HG02885 (cell line): ENCODE data around the gene CFAP65.

Experiments
- ATAC-seq: cut with Tn5 transposase; IDR thresholded peaks from one replicate; pipeline ENCODE4 v1.9.1; 2021; ENCODE audit warnings: mild to moderate bottlenecking; ENCODE audit not compliant: unreplicated experiment, poor library complexity

CFAP65 gene

GRCh38 chr2:219018726-219019125 is 22.6 kb downstream of the CFAP65 start:
- ATAC-seq: no peak

DNA sequence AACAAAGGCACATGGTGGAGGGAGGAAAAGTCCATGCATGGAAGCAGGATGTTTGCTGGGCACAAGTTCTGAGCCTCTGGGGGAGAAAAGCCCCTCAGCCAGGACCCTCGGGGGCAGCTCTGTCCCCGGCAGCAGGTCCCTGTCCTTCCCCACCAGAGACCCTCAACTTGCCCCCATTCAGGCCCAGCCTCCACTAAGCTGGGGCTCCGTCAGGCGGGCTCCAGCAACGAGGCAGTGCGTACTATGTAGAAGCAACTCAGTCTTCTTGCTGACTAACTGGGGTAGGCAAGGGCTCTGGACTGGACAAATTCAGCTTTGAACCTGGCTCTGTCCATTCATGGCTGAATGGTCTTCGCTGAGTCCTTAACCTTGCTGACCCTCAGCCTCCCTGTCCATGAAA is 23.0 kb downstream of the CFAP65 start:
- no peak for ATAC-seq

DNA sequence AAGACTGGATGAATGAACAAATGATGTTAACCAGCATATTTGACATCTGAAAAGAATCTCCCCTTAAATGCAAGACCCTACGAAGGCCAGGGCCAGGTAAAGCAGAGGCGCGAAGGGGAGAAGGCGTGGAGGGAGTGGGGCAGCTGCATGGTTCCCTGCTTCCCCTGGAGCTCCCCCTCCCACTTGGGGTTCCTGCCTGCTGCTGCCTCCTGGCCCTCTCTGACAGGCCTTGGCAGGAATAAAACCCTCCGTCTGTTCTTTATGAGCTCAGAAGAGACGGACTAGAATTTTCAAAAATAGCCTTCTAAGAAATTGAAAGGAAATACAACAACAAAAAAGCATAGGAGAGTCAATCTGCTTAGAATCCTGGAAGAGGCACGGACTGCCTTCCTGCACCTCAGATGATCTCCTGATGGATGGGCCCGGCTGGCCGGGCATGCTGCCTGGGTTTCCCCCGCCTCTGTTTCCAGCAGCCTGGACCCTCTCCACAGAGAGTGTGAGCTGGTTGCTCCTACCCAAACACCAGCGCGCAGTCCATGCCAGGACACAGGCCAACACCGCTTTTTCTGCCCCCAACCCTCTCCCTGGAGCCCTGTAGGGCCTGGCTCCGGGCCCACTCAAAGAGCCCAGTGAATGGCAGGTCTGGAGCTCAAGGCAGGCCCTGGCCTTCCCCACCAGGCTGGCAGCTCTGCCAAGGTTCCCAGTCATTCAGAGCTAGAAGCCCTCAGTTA is 23.9 kb downstream of the CFAP65 start:
- no peak for ATAC-seq

DNA sequence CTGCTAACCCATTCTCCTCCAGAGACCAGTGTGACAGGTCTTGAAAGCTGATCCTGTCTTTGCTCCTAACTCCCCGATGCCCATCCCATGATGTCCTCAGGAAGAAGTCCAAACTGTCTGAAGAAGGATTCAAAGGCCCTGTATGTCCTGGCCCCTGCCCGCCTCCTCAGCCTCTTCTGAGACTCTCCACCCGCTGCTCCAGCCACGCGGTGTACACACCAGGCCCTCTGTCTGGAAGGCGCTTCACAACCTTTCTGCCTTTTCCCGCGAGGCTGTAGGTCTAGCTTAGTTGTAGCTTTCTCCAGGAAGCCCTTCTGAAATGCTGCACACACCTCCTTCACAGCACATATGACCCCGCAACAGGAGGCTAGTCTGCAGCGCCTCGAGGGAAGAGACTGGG is 24.6 kb downstream of the CFAP65 start:
- ATAC-seq: no peak

DNA sequence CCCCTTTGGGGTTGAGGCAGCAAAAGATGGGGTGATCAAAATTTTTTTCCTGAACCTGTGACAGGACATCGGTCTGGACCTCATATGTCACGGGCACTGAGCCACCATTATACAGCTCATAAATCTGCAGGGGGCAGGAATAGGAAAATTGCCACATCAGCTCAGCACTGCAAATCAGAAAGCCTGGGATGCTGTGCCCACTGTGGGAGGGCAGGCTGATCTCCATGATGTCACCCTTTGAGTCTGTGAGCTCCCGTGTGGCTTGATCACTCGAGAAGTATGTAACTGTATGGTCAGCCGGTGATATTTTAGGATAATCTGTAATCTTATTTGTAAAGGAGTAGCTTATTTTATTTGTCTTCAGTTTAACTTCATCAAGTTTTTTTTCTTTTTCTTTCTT is 30.4 kb downstream of the CFAP65 start:
- ATAC-seq: no peak

DNA sequence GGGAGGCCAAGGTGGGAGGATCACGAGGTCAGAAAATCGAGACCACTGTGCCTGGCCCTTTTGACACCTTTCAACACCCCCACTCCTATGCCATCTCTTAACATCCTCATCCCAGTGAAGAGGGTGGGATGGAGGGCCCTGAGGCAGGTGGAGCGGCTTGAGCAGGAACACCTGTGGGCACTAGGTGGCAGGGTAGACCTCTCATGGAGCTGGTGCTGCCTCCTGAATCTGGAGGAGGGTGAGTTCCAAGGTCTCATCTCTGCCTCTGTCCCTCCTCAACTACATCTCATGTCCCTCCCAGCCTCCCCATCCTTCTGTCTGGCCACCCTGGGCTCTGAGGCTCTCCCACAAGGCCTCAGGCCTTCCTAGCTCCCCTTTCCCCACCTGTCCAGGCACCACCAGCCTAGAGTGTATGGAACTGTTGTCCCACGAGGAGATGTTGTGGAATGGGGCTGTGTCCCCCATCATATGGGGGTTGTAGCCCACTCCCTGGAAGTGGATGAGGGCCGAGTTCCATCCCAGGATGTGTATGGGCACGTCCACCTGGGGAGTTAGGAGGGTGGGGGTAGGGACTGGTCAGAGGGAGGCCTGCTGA is 31.1 kb downstream of the CFAP65 start:
- no peak for ATAC-seq

- no peak for ATAC-seq
Measured at GRCh38 chr2:219009294-219009693, 32.0 kb downstream of the CFAP65 start.

DNA sequence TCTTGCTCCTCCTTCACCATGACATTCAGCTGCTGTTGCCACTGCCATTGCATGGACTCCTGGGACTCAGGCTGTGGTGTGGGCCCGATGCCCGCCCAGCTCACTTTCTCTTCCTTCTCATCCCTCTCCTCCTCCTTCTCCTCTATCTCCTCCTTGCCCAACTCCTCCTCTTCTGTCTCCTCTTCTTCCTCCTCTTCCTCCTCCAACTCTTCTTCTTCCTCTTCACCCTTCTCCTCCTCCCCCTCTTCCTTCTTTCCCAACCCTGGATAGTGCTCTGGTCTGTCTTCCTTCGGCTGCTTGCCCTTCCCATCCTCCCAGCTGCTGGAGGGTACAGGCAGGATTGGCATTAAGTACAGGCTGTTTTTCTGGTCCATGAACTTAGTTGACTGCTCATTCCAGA is 37.3 kb downstream of the CFAP65 start:
- ATAC-seq: no peak

DNA sequence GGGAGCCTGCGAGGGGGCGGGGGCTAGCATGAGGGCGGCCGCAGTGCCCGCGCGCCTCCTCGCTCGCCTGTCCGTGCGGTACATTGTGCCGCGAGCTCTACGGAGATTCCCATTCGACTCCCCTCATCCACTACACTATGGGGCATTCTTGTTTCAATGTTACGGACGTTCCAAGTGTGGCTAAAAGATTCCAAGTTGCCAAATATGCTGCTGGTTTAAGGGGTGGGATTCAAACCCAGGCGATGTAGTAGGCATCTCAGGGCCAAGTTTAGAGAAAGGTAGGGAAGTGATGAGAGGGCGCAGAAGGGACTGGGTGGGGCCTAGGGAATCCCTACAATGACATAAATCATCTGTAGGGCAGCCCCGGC is 38.1 kb downstream of the CFAP65 start:
- ATAC-seq: no peak

GRCh38 chr2:219002395-219003266 is 38.7 kb downstream of the CFAP65 start:
- ATAC-seq: no peak

DNA sequence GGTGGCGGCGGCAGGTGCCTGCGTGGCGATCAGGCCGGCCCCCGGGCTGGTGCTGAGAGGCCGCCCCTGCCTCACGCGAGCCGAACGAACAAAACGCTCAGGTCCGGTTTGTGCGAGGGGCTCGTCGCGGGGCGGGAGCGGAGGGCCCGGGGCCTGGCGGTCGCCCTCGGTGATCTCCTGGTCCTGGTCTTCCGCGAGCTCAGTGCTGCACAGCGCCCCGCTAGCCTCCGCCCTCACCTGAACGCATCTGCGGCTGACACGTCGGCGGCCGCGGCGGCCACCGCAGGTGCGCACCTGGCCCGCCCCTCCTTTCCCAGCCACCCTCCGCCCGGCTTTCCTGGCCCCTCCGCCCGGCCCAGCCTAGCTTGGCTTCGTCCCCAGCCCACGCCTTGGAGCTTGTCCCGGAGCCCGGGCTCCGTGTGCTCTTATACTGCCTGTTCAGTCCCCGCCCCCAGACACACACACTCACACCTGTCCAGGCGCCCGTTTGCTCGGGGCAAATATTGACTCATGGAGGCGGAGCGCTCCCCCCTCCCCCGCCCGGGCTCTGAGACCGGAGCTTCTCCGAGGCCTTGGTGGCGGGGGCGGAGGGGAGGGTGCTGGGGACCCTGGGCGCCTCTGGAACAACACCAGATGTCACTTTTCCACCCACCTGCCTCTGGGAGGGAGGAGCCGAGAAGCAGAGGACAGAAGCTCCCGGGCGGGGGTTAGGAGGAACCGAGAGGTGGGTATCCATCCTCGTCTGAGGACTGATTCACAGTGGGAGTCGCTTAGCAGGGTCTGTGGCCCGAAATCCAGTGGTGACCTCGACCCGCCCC is 39.5 kb downstream of the CFAP65 start:
- ATAC-seq: no peak

GRCh38 chr2:219001100-219001576 is 40.2 kb downstream of the CFAP65 start:
- no peak for ATAC-seq

- ATAC-seq: no peak
Measured at GRCh38 chr2:219000569-219000960, 40.8 kb downstream of the CFAP65 start.

DNA sequence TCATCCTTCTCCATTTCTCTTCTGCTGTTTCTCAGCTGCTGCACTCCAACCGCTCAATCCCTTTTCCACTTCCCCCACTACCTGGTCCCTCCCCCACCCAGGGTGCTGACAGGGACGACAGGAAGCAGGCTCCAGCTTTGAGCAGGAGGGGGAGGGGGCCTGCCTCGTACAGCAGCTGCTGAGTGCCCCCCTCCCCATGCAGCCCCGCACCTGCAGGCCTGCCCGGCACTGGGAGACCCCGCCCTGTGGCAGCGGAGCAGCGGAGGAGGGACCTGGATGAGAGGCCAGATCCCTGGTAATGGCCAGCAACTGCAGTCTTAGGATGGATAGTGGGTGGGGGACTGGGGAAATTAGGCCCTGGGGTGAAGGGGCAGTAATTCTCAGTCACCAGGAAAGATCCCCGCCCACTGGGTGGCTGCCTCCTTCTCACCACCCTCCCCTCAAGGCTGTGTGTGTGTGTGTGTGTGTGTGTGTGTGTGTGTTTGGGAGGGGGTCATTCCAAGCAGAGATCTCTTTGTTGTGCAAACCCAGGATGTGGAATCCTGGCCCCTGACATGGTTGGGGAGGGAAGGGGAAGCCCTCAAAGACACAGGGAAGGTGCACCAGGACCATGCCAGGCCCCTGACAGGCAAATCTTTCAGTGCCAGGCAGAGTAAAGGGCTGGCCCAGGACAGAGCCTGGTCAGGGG is 41.3 kb downstream of the CFAP65 start:
- ATAC-seq: no peak

GRCh38 chr2:218999021-218999880 is 42.1 kb downstream of the CFAP65 start:
- ATAC-seq: no peak

DNA sequence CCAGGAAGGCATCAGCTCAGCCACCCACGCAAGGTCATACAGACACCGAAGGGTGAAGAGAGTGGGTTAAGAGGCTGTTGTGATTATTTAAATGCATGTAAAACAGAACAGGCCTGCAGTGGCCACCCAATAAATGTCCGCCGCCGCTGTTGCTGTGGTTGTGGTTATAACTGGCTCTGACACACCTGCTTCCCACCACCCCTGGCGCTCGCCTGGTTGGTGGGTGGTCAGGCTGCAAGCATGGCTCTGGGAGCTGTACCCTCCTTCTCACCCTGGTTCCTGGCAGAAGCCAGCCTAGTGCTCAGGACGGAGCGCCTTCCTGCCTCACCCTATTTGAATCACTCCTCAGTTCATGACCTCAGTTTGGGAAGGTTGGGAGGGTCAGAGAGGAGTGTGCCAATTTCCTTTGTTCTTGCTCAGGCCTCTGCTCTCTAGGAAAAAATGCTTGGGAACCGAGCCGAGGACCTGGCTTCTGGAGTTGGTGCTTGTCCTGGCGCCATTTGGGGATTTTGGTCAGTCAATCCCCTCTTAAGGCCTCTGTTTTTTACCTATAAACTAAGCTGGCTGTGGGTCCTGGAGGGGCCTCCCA is 42.8 kb downstream of the CFAP65 start:
- no peak for ATAC-seq

GRCh38 chr2:218997731-218998130 is 43.6 kb downstream of the CFAP65 start:
- ATAC-seq: no peak

GRCh38 chr2:218996937-218997336 is 44.4 kb downstream of the CFAP65 start:
- no peak for ATAC-seq
